GM18519 (cell line): ENCODE measurements around the gene SCTR.
"Not testable (repeated sequence)": the region's sequence is repeated elsewhere in the genome, so short reads cannot be mapped to it uniquely, and the experiment has no call there.

Source experiments
- ATAC-seq: cut with Tn5 transposase; IDR thresholded peaks from one replicate; pipeline ENCODE4 v1.9.1; 2021; ENCODE audit warnings: mild to moderate bottlenecking, moderate library complexity; ENCODE audit not compliant: unreplicated experiment, low FRiP score

The SCTR gene

GRCh38 chr2:119419803-119420508 lies 104.3 kb downstream of the SCTR start:
- ATAC-seq = no peak

GRCh38 chr2:119419065-119419464 lies 105.2 kb downstream of the SCTR start:
- no peak for ATAC-seq

DNA sequence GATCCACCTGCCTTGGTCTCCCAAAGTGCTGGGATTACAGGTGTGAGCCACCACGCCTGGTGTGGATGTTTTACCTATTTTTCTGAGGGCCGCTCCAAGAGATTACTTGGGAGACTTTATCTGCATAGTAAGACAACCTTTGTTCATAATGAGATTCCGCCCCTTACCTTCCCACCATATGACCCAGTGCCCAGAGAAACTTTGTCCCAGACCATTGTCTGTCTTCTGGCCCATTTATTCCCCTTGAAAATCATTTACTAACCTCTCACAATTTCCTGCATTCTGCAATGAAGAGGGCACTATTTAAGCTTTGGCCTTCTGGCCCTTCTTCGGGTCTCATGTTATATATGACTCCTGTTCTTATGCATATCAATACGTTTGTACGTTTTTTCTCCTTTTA lies 106.4 kb downstream of the SCTR start:
- ATAC-seq = no peak

GRCh38 chr2:119416299-119416923 lies 107.9 kb downstream of the SCTR start:
- ATAC-seq = no peak

DNA sequence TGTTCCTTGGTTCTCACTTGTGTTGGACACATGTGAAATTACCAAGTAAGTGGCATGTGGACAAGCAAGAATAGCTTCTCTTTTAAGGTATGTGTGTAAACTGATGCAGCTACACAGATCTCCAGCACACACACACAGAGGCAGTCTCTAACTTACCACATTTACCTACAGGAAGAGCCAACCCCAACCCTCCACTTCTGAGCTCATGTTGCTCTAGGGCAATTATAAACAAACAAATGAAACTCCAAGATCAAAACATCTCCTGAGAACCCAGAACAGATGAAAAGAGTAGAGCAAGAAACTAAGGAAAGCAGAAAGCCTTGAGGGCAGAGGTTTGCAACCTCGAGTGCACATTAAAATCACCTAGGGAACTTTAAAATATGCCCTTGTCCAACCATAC lies 108.7 kb downstream of the SCTR start:
- no peak for ATAC-seq

- ATAC-seq = no peak
Measured at GRCh38 chr2:119414894-119415293, 109.4 kb downstream of the SCTR start.

DNA sequence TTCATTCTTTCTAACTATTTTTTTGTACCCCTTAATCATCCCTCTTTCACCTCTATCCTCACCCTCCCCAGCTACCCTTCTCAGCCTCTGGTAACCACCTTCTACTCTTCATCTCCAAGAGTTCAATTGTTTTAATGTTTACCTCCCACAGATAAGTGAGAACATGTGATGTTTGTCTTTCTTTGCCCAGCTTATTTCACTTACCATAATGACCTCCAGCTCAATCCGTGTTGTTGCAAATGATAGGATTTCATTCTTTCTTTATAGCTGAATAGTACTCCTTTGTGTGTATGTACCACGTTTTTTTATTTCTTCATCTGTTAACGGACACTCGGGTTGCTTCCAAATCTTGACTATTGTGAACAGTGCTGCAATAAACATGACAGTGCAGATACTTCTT lies 114.8 kb downstream of the SCTR start:
- no peak for ATAC-seq

DNA sequence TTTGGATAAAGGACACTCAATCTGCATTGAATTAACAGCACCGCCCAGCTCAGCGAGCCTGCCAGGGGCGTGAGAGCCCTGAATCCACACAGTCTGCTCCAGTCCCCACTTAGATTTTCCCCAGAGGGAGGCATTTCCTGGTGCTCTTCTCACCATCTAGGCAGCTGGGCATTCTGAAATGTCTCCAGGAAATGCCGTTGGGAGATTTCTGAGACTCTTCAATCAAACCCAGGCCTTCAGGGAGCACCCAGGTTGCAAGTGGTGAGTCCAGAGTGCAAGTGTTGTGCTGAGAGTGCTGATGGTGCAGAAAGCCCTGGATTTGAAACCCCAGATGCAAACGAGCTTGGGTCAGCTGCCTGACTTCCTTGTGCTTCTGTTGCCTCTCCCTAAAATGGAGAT lies 116.1 kb downstream of the SCTR start:
- ATAC-seq = no peak

DNA sequence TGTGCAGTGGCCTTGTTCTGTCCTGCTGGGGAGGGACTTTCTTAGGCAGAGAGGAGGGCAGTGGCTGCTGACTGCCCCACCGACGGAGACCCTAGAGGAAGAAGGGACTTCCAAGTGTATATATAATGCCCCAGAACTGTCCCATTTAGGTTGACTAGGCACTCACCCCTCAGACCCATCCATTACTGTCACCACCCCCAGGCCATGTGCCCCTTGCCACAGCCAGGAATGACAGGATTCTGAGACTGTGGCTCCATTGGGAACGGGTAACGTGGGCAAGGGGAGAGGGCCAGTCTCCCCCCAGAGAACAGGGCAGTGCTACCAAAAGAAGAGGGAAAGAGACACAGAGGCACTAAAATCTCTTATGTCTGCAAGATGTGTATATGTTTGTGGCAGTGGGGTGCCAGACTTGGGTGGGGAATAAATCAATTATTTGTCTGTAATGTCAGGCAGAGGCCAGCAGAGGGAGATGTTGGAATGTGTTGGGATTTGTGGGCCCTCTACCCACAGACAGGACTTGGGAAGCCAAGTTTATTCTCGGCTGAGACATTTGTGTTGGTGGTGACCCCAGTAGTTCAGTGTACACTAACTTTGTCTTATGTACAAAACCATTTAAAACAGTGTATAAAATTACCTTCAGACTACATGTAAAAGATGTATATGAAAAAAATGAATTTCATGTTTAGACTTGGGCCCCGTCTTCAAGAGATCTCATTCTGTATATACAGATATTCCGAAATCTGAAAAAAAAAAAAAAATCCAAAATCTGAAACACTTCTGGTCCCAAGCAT lies 116.7 kb downstream of the SCTR start:
- ATAC-seq = no peak

DNA sequence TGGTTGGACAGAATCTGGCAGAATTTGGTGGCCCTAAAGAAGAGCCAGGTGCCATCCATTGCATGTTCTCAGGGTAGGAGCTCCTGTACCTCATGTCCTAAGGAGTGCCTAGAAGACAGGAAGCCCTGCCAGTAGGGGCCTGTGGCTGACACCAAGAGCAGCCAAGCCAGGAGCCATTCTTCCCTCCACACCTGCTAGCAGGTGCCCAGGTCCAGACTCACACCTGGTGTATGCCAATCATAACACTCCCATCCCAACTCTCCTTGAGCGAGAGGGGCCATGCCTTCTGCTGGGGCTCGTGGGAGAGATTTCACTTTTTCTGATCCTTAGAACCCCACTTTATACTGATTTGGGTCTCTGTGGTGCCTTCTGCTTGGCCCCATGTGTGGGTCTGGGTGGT lies 119.1 kb downstream of the SCTR start:
- ATAC-seq = no peak

DNA sequence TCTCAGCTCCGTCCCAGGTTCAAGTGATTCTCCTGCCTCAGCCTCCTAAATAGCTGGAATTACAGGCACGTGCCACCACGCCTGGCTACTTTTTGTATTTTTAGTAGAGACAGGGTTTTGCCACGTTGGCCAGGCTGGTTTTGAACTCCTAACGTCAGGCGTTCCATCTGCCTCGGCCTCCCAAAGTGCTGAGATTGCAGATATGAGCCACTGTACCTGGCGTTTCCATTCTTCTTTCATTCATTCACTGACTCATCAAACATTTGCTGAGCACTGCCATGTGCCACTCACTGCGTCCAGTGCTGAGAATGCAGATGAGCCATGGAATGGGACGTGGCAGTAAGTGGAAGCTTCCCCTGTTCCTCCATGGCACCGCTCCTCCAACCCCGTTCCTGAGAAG lies 120.7 kb downstream of the SCTR start:
- ATAC-seq = not testable (repeated sequence)

DNA sequence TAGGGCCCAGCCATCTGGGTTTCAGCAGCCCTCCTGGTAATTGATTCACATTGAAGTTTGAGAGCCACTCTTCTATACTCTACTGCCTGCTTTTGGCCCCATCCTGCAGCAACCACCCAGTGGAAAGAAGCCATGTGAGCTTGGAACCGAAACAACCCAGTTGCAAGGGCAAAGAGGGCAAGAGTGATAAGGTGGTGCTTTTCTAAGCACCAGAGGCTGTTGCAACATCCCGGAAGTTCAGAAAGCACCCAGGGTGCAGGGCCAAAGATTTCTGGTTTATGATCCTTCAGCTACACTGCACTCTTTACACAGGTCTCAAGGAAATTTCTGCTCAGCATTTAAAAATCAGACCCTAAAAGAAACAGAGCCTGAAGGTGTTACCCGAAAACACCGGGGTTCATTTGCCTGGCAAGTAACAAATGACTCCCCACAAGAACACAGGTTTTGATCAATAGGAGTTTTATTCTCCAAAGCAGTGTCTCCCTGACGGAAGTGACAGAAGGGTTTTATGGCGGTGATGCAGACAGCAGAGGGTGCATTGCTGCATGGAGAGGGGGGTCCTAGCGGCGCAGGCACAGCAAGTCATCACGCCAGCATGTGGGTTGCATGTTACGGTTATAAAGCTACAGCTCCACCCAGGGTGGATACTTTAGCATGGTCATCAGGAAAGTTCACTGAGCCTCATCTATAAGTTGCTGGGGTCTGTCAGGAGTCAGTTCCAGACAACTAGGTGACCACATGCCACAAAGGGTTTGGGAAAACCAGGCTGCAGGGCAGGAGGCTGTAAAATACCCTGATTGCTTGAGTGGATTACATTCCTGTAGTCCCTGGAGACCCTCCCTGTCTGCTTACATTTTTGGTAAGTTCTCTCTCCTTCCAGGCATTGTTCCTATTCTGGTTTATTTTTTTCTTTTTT lies 121.4 kb downstream of the SCTR start:
- ATAC-seq = no peak

DNA sequence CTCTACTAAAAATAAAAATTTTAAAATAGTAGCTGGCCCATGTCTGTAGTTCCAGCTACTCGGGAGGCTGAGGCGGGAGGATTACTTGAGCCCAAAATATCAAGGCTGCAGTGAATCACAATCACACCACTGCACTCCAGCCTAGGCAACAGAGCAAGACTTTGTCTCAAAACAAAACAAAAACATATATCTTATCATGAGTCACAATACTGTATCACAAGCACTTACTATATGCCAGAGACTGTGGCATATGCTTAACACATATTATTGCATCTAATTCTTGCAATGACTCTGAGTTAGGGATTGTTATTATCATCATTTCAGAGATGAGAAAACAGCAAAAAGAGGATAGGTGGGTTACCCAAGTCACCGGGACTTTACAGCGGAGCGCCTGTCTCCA lies 122.2 kb downstream of the SCTR start:
- no peak for ATAC-seq

DNA sequence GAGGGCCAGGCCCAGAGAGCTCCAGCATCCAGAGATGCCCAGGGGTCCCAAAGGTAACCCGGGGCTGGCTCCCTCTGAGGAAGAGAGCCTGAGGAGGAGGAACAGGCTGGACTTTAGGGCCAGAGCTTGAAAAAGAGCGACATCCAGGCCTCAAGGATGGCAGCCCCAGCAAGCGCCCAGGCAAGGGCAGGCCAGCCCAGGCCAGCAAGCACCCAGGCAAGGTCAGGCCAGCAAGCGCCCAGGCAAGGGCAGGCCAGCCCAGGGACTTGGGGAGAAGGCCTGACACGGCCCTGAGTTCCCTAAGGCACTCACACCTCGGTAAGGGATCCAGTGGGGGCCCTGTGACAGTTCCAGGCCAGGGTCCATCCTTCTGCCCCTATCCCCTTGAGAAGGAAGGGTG lies 127.1 kb downstream of the SCTR start:
- no peak for ATAC-seq

DNA sequence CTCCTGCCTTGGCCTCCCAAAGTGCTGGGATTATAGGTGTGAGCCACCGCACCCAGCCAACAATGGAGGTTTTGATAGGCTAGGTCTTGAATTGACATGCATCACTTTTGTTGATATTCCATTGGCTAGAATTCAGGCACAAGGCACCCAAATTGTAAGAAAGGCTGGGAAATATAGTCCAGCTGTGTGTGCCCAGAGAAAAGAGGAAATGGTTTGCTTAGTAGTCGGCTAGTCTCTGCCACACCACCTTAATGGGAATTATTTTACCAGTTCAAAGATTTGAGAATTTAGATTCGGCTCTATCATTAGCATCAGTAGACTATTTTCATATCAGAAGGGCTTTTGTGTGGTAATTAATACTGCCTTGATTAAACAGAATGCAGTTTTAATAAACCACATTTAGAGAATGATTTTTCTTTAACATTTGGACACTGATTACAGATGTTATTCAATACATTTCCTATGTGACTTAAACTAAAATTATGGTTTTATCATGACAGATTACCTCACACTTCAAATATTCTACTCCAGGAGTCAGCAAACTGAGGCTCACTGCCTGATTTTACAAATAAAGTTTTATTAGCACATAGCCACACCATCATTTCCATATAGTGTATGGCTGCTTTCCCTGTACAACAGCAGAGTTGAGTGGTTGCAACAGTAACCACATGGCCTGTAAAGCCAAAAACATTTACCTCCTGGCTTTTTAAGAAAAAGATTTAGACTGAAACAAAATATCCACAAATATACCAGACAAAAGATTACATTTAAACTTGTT lies 130.1 kb downstream of the SCTR start:
- ATAC-seq = no peak
